Peyer's patch (tissue), 4 donors: Measurements from ENCODE around the gene ZBTB48.

Source experiments
- POLR2A ChIP-seq, 2 donors: fragments of 450-650 bp; IDR thresholded peaks; one replicate each; pipeline ENCODE4 v1.5.1; 2017; ENCODE audit warnings: antibody characterized with exemption in 2 of 2, mild to moderate bottlenecking in 2 of 2, moderate library complexity in 2 of 2
- TF ChIP-seq, protein P1 (sequence below), 6 experiments: fragments of 450-650 bp in 4 of 6; fragments of 200-600 bp in 2 of 6; sonication (generic) in 1 of 6; IDR thresholded peaks; one replicate each; pipeline ENCODE4 v1.5.1; 2017 to 2019; ENCODE audit warnings: antibody characterized with exemption in 6 of 6, mild to moderate bottlenecking in 3 of 6, moderate library complexity in 1 of 6

DNA sequence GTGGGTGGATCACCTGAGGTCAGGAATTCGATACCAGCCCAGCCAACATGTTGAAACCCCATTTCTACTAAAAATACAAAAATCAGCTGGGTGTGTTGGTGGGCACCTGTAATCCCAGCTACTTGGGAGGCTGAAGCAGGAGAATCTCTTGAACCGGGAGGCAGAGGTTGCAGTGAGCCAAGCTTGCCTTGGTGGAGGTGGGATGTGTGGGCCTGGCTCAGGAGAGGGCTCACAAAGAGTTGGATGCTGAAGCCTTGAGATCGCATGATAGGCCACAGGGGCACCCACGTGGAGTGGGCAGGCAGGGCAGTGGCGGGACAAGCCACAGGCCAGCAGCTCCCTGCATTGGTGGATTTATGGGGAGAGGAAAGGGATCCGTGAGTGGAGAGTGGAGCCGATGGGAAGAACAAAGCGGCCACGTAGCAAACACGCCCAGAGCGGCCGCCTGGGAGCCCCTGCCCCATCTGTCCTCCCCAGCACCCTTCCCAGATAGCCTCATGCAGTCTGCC is 49.2 kb downstream of the ZBTB48 start:
- TF ChIP-seq, protein P1, sequence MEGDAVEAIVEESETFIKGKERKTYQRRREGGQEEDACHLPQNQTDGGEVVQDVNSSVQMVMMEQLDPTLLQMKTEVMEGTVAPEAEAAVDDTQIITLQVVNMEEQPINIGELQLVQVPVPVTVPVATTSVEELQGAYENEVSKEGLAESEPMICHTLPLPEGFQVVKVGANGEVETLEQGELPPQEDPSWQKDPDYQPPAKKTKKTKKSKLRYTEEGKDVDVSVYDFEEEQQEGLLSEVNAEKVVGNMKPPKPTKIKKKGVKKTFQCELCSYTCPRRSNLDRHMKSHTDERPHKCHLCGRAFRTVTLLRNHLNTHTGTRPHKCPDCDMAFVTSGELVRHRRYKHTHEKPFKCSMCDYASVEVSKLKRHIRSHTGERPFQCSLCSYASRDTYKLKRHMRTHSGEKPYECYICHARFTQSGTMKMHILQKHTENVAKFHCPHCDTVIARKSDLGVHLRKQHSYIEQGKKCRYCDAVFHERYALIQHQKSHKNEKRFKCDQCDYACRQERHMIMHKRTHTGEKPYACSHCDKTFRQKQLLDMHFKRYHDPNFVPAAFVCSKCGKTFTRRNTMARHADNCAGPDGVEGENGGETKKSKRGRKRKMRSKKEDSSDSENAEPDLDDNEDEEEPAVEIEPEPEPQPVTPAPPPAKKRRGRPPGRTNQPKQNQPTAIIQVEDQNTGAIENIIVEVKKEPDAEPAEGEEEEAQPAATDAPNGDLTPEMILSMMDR (IDR thresholded peaks at IDR 0.05) = no peak
- TF ChIP-seq POLR2A (IDR thresholded peaks at IDR 0.05) = no peak
